Activated T-cell treated with anti-CD3 and anti-CD28 coated beads, Interleukin-2, amount 50 U/mL, for 24 hours (primary cell): ENCODE results near the gene USP27X.
A peak's percentile ranks its signal among the peaks of the same experiment; 100 is the strongest.

ENCODE experiments used
- DNase-seq: peaks from one replicate; pipeline ENCODE4 v3.0.0-alpha.2; 2020
- H3K27ac Mint-ChIP-seq: 2 replicates; pipeline ENCODE4 v1.8.0; 2020; ENCODE audit warnings: mild to moderate bottlenecking, mixed read lengths
- H3K27me3 Mint-ChIP-seq: 2 replicates; pipeline ENCODE4 v1.8.0; 2020; ENCODE audit warnings: mixed read lengths
- H3K36me3 Mint-ChIP-seq: 2 replicates; pipeline ENCODE4 v1.8.0; 2020; ENCODE audit warnings: low read depth, mixed read lengths
- H3K4me1 Mint-ChIP-seq: 2 replicates; pipeline ENCODE4 v1.8.0; 2020; ENCODE audit warnings: low read depth, mixed read lengths
- H3K4me3 Mint-ChIP-seq: 2 replicates; pipeline ENCODE4 v1.8.0; 2020; ENCODE audit warnings: mild to moderate bottlenecking, moderate library complexity, mixed read lengths
- H3K9me3 Mint-ChIP-seq: 2 replicates; pipeline ENCODE4 v1.8.0; 2020; ENCODE audit warnings: mixed read lengths

Gene USP27X

DNA sequence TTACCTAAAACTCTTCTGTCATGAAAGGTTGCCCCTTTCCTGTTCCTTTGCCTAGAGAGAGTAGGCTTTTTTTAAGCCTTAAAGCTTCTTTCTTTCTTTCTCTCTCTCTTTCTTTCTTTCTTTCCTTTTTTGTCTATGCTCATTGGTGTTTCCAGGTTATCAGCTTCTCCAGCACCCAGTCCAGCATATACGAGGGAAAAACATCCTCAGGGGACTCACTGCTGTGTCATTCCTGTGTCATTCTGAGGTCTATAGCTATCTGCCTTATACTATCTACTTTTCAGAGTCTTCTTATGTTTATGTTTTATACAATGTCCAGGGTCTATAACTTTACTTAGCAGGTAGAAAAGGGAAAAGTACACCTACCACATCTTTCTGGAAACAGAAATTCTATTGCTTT lies 10.5 kb upstream of the USP27X start:
- DNase-seq = no peak
- no peaks in the 10 kb centered on the region for H3K4me1 Mint-ChIP-seq
- H3K4me3 Mint-ChIP-seq = no peak overlapping the region
- H3K27me3 Mint-ChIP-seq = peaks cover 54% of the 10 kb centered on the region
- H3K27ac Mint-ChIP-seq = no peak overlapping the region
- H3K9me3 Mint-ChIP-seq = no peaks in the 10 kb centered on the region
- H3K36me3 Mint-ChIP-seq = no peaks in the 10 kb centered on the region

DNA sequence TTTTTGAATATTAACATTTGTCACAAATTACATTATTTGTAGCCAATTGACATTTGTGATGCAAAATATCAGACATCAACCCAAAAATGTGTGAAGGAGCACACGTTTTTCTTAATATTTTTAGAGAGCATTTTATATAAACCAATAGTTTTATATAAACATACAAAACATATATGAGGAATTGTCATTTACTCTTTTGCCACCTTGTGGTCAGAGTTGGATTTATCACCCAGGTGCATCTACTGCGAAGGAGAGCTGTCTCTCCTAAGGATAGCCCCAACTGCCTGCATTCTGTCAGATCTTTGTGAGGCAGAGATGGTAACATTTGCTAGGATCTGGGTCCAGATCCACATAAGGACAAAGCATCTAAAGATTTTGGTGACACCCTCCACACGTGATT lies 2.5 kb upstream of the USP27X start:
- H3K27me3 Mint-ChIP-seq = peaks cover 51% of the 10 kb centered on the region
- H3K4me1 Mint-ChIP-seq = peaks cover 29% of the 10 kb centered on the region
- no peak overlapping the region for H3K27ac Mint-ChIP-seq
- no peaks in the 10 kb centered on the region for H3K36me3 Mint-ChIP-seq
- no peaks in the 10 kb centered on the region for H3K9me3 Mint-ChIP-seq
- no peak overlapping the region for H3K4me3 Mint-ChIP-seq
- DNase-seq = no peak

DNA sequence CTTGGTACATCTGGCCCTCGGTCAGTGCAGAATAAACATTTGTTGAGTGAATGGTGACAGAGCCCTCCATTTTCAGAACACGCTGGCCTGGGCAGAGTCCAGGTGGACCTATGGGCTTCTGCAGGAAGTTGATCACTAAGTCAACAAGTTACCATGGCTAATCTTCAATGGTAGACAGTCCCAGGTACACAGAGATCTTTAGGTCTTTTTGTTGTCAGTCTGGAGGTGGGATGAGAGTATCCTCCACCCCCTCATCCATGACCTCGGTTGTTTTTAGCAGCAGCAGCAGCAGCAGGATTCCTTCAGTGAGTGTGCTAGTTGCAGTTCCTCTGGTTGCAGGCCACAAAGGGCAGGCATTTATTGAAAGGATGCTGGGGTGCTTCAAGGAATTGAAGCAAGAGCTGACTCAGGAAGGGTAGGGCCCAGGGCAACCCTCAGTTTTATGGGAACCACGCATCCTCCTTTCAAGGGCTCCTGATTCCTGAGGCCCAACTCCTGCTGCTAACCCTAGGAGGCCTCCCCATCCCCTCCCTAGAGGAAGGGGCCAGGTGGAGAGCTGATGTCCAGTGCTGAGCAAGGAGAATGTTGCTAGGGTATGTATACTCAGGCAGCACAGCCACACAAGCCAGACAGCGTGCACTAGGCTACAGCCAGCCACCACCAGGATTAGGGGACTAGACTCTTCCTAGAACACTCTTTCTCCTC lies 1.7 kb upstream of the USP27X start:
- no peak overlapping the region for H3K27ac Mint-ChIP-seq
- H3K27me3 Mint-ChIP-seq = peaks cover 45% of the 10 kb centered on the region
- H3K36me3 Mint-ChIP-seq = no peaks in the 10 kb centered on the region
- H3K4me3 Mint-ChIP-seq = no peak overlapping the region
- peaks cover 31% of the 10 kb centered on the region for H3K4me1 Mint-ChIP-seq
- H3K9me3 Mint-ChIP-seq = no peaks in the 10 kb centered on the region
- no peak for DNase-seq

DNA sequence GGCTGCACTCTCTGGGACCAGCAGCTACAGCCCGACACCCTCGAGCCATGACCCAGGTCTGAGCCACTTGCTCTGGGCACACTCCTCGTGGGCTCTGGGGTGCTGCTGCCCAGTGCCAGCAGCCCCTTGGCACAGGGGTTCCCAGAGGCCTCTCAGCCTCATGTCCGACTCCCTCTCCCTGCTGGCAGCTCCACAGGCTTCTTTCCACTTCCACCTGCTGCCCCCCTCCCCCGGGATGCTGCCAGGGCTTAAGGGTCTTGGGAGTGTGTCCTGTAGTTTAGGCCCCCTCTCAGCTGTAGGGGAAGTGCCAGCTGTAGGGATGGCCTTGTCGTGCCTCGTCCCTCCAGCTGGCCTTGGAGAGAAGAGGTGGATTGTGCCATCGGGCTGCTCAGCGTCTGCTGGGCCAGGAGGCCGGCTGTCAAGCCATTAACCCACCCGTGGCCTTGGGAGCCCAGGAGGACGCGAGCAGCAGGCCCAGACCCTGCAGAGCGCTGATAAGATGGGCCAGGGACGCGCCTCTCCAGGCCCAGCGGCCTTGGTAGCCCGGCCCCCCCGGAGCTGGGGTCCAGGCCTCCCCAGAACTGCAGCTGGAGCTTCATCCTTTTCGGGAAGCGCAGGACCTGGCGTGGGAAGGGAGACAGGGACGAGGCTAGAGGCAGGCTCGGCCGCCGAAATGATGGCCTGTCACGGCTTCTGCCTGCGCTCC lies 1.0 kb upstream of the USP27X start:
- H3K4me3 Mint-ChIP-seq = peak overlapping the region; percentile 75
- peaks cover 34% of the 10 kb centered on the region for H3K4me1 Mint-ChIP-seq
- no peaks in the 10 kb centered on the region for H3K9me3 Mint-ChIP-seq
- H3K36me3 Mint-ChIP-seq = no peaks in the 10 kb centered on the region
- H3K27ac Mint-ChIP-seq = peak overlapping the region; percentile 84
- peaks cover 45% of the 10 kb centered on the region for H3K27me3 Mint-ChIP-seq
- no peak for DNase-seq

DNA sequence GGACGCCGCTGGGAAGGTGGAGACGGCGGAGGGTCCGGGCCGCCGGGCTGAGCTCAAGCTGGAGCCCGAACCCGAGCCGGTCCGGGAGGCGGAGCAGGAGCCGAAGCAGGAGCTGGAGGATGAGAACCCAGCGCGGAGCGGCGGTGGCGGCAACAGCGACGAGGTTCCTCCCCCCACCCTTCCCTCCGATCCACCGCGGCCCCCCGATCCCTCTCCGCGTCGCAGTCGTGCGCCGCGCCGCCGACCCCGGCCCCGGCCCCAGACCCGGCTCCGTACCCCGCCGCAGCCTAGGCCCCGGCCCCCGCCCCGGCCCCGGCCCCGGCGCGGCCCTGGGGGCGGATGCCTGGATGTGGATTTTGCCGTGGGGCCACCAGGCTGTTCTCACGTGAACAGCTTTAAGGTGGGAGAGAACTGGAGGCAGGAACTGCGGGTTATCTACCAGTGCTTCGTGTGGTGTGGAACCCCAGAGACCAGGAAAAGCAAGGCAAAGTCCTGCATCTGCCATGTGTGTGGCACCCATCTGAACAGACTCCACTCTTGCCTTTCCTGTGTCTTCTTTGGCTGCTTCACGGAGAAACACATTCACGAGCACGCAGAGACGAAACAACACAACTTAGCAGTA lies 483 bp downstream of the USP27X start:
- Mint-ChIP-seq H3K4me3 (peak overlapping the region; percentile 75), H3K9me3 (no peaks in the 10 kb centered on the region), H3K27me3 (peaks cover 45% of the 10 kb centered on the region), H3K36me3 (no peaks in the 10 kb centered on the region), H3K27ac (peak overlapping the region; percentile 79), H3K4me1 (peaks cover 38% of the 10 kb centered on the region)
- DNase-seq = no peak

DNA sequence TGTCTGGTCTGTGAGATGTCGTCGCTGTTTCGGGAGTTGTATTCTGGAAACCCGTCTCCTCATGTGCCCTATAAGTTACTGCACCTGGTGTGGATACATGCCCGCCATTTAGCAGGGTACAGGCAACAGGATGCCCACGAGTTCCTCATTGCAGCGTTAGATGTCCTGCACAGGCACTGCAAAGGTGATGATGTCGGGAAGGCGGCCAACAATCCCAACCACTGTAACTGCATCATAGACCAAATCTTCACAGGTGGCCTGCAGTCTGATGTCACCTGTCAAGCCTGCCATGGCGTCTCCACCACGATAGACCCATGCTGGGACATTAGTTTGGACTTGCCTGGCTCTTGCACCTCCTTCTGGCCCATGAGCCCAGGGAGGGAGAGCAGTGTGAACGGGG lies 1.4 kb downstream of the USP27X start:
- Mint-ChIP-seq H3K36me3 (no peaks in the 10 kb centered on the region), H3K4me1 (peaks cover 36% of the 10 kb centered on the region), H3K4me3 (peak overlapping the region; percentile 6), H3K27me3 (peaks cover 40% of the 10 kb centered on the region), H3K27ac (no peak overlapping the region), H3K9me3 (no peaks in the 10 kb centered on the region)
- DNase-seq = no peak

DNA sequence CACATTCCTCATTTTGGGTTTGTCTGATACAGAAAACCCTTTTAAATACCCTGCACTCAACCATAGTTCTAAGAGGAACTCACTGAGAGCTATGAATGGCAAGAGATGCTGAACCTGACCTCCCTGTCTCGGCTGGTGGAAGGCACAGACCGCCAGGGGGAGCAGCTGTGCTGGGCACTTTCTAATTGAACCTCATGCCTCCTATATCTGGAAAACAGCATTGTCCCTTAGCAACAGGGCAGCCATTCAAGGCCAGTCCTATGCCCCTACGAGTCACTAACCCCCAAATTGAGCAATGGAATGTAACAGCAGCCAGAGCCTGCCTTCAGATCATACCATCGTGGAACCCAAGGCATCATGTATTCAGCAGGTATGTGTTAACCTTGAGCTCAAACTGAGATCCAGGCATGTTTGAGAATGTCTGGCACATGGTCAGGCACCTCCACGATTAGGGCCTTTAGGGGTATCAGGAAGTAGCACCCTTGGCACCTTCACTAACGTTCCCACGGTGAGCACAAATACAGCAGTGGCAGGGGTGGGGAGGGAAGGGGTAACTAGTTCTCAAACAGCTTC lies 5.1 kb downstream of the USP27X start:
- peaks cover 39% of the 10 kb centered on the region for H3K27me3 Mint-ChIP-seq
- H3K4me3 Mint-ChIP-seq = no peak overlapping the region
- no peaks in the 10 kb centered on the region for H3K9me3 Mint-ChIP-seq
- no peak overlapping the region for H3K27ac Mint-ChIP-seq
- peak; percentile 73 for DNase-seq
- H3K36me3 Mint-ChIP-seq = no peaks in the 10 kb centered on the region
- H3K4me1 Mint-ChIP-seq = peaks cover 24% of the 10 kb centered on the region

DNA sequence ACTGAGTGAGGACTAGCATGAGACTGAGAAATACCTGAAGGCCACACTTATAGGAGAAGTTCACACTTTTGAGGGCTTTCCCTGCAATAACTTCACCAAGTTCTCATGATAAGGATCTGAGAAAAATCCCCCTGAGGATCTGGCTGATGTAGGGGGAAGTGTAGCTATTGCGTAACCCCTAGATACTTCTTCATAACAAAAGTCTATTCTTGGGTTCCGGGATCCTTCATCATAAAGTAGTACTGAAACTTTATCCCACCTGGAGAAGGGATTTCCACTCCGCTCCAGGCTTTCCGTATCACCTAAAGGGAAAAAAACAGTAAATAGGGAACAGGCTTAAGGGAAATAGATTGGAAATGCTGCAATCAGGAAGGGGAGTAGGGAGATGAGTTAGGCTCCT lies 13.3 kb downstream of the USP27X start:
- Mint-ChIP-seq H3K9me3 (peaks cover 10% of the 10 kb centered on the region), H3K27ac (no peak overlapping the region), H3K27me3 (peaks cover 53% of the 10 kb centered on the region), H3K4me3 (no peak overlapping the region), H3K36me3 (no peaks in the 10 kb centered on the region), H3K4me1 (no peaks in the 10 kb centered on the region)
- DNase-seq = no peak

DNA sequence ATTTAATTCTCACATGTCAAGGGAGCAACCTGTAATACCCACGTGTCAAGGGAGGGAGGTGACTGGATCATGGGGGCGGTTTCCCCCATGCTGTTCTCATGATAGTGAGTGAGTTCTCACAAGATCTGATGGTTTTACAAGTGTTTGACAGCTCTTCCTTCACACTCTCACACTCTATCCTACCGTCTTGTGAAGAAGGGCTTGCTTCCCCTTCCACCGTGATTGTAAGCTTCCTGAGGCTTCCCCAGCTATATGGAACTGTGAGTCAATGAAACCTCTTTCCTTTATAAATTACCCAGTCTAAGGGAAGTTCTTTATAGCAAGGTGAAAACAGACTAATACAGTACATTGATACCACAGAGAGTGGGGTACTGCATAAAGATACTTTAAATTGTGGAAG lies 17.7 kb downstream of the USP27X start:
- no peak for DNase-seq
- H3K36me3 Mint-ChIP-seq = no peaks in the 10 kb centered on the region
- peaks cover 66% of the 10 kb centered on the region for H3K27me3 Mint-ChIP-seq
- no peak overlapping the region for H3K4me3 Mint-ChIP-seq
- peaks cover 12% of the 10 kb centered on the region for H3K9me3 Mint-ChIP-seq
- no peaks in the 10 kb centered on the region for H3K4me1 Mint-ChIP-seq
- no peak overlapping the region for H3K27ac Mint-ChIP-seq

DNA sequence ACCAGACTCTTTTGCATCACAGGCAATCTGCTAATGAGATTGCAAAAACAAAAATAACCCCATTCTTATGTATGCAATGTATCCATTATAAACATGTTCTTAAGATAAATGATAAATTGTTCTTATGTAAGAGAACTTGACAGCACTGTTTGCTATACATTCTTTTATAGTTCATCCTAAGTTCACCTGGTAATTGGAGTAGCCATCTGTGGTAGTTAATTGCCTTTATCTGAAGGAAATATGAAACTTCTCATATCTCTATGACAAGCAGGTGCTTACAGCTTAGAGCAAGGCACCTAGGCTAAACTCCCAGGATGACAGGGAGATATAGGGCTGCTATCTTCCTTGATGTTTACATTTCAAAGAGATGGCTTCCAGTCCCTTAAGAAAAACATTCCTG lies 21.8 kb downstream of the USP27X start:
- peaks cover 12% of the 10 kb centered on the region for H3K9me3 Mint-ChIP-seq
- DNase-seq = no peak
- no peaks in the 10 kb centered on the region for H3K4me1 Mint-ChIP-seq
- no peak overlapping the region for H3K4me3 Mint-ChIP-seq
- peaks cover 69% of the 10 kb centered on the region for H3K27me3 Mint-ChIP-seq
- H3K27ac Mint-ChIP-seq = no peak overlapping the region
- H3K36me3 Mint-ChIP-seq = no peaks in the 10 kb centered on the region

DNA sequence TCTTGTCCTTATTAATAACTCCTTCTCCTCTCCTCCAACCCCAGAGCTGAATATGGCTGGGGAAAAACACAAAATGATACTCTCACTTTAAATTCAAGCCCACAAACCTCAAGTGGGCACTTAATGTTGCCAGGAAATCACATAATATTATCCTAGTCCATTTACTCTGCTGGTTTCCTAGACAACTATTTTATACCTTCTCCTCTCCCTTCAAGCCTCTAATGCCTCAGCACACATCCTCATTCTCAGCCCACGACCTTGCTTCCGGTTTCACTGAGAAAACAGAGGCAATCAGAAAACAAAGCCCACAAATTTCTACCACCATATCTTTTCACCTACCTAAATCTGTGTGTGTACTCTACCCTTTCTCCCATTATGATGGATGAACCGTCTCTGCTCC lies 31.1 kb downstream of the USP27X start:
- H3K27ac Mint-ChIP-seq = peak overlapping the region; percentile 15
- H3K36me3 Mint-ChIP-seq = no peaks in the 10 kb centered on the region
- peaks cover 12% of the 10 kb centered on the region for H3K4me1 Mint-ChIP-seq
- H3K4me3 Mint-ChIP-seq = no peak overlapping the region
- peaks cover 31% of the 10 kb centered on the region for H3K27me3 Mint-ChIP-seq
- no peak for DNase-seq
- H3K9me3 Mint-ChIP-seq = no peaks in the 10 kb centered on the region

DNA sequence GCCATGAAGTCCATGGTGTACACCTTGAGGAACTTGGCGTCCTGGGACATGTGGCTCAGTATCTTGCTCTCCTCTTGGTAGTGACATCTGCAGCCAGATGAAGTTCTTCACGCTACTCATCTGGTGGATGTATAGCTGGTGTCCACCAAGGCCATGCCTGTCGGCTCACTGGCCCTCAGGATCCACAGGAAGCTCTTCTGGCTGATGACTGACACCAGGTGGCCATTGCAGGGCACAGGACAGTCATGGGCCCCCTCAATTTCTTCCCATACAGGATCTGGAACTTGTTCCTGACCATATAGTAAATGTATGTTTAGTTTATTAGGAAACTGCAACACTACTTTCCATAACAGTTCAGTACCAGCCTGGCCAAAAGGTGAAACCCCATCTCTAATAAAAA lies 32.8 kb downstream of the USP27X start:
- DNase-seq = no peak
- no peak overlapping the region for H3K27ac Mint-ChIP-seq
- H3K9me3 Mint-ChIP-seq = no peaks in the 10 kb centered on the region
- H3K36me3 Mint-ChIP-seq = no peaks in the 10 kb centered on the region
- peaks cover 34% of the 10 kb centered on the region for H3K27me3 Mint-ChIP-seq
- no peak overlapping the region for H3K4me3 Mint-ChIP-seq
- H3K4me1 Mint-ChIP-seq = peaks cover 12% of the 10 kb centered on the region

DNA sequence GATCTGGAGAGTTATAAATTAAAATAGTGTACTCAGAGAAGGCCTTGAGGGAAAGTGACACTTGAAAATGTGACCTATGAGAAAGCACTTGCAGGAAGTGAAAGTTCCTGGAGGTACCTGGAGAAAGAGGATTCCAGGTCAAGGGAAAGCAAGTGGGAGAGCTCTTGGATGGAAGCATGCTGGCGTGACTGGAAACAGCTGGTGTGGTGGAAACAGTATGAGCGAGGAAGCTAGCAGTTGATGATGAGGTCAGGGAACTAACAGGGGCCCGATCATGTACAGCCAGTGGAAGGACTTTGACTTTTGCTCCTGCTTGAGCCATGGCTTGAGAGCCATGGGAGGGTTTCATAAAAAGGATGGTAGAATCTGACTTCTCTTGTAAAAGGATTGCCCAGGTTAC lies 33.6 kb downstream of the USP27X start:
- Mint-ChIP-seq H3K4me1 (peaks cover 12% of the 10 kb centered on the region), H3K9me3 (no peaks in the 10 kb centered on the region), H3K4me3 (no peak overlapping the region), H3K27me3 (peaks cover 37% of the 10 kb centered on the region), H3K36me3 (no peaks in the 10 kb centered on the region), H3K27ac (no peak overlapping the region)
- DNase-seq = no peak

DNA sequence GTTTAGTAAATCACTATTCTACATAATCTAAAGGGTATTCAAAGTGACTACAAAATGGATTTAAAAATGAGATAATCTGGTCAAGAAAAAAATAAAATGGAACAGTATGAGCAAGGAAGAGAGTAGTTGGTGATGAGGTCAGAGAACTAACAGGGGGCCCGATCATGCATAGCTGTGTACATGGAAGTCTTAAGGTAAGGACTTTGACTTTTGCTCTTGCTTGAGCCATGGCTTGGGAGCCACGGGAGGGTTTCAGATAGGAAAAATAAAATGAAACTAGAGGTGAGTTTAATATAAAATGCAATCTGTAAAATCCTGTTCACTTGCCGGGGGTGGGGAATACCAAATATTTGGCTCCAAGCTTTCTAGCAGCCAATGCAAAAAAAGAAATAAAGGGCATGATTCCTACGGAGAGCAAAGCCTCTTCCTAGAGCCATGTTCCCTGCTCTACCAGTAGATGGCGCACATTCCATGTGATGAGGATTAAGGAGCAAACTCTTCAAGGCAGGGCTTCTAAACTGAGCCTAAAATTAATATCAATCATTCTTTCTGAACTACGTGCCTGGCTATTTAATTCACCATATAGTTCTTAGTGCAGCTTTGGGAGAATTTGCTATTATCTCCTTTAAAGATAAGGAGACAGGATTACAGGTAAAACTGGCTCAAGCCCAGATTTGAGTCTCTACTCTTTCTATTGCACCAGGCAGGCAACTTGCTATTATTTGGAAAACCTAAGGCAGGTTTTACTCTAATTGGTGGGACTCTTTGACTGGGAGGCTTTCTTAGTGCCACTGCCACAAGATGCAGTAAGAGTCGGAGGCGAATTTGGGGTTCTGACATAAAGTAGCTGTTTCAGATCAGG lies 36.3 kb downstream of the USP27X start:
- DNase-seq = no peak
- Mint-ChIP-seq H3K9me3 (no peaks in the 10 kb centered on the region), H3K36me3 (no peaks in the 10 kb centered on the region), H3K4me1 (peaks cover under 1% of the 10 kb centered on the region), H3K27ac (no peak overlapping the region), H3K27me3 (peaks cover 34% of the 10 kb centered on the region), H3K4me3 (no peak overlapping the region)
